HepG2 (cell line): ENCODE data around the gene WDR37. TPM values are rescaled to one million over a fixed set of nuclear protein-coding genes. Genes with fewer than 3 reads are reported as not detected.

Experiments used
- ATAC-seq: fragments of 200-7000 bp; cut with Tn5 transposase; 3 replicates; pipeline ENCODE4 v1.9.1; 2020; ENCODE audit warnings: mild to moderate bottlenecking, moderate library complexity
- BruUV-seq: library from RNA; stranded (reverse); fragments of 400-500 nt; replicated peaks from 2 replicates; lab custom pipeline; 2021; lab: Mats Ljungman, UMichigan
- CTCF ChIA-PET: fragments of 300-600 bp; formaldehyde crosslinking; extraction: SDS; loops from one replicate; lab custom pipeline; 2021; ENCODE audit warnings: low total read pairs, inconsistent platforms, low intra/inter-chr PET ratio; lab: Yijun Ruan, JAX
- POLR2A ChIA-PET: fragments of 350-600 bp; sonication (Branson Sonifier 250); formaldehyde crosslinking; loops from one replicate; lab custom pipeline; 2020; ENCODE audit warnings: antibody characterized with exemption, inconsistent platforms; lab: Yijun Ruan, JAX
- DNase-seq: peaks from one replicate; pipeline ENCODE4 v3.0.0-alpha.2; 2015; ENCODE audit warnings: low spot score
- FAIRE-seq: peaks from 3 replicates; lab custom pipeline; 2011; peaks lifted over from hg19 to GRCh38; lab: Jason Lieb, UNC
- H2AFZ ChIP-seq: one replicate; pipeline ENCODE4 v1.6.1; 2011; ENCODE audit warnings: low read length, inconsistent platforms
- H3K27ac ChIP-seq: fragments of 300-600 bp; 3 replicates; pipeline ENCODE4 v1.8.0; 2011; ENCODE audit warnings: mixed run types, mild to moderate bottlenecking, mixed read lengths, low read length, inconsistent platforms; ENCODE audit not compliant: insufficient read depth; ENCODE audit errors: extremely low read length
- H3K27me3 ChIP-seq, 2 experiments: fragments of 200-600 bp in 1 of 2; 2 replicates in 1 of 2; 3 replicates in 1 of 2; pipeline versions ENCODE4 v1.6.0 to v1.8.0; 2011; ENCODE audit warnings: low read length in 2 of 2, mild to moderate bottlenecking in 2 of 2, moderate library complexity in 2 of 2, inconsistent platforms in 1 of 2; ENCODE audit not compliant: insufficient read depth in 2 of 2, control insufficient read depth in 1 of 2
- H3K36me3 ChIP-seq, 2 experiments: fragments of 200-600 bp in 1 of 2; replicated peaks in 1 of 2; 2 replicates in 1 of 2; 3 replicates in 1 of 2; pipeline versions ENCODE4 v1.5.1 to v1.8.0; 2011; ENCODE audit warnings: low read length in 2 of 2, inconsistent platforms in 1 of 2; ENCODE audit not compliant: insufficient read depth in 2 of 2, control insufficient read depth in 1 of 2
- H3K4me1 ChIP-seq: 2 replicates; pipeline ENCODE4 v1.5.1; 2012; ENCODE audit warnings: low read length, inconsistent platforms; ENCODE audit not compliant: insufficient read depth
- H3K4me2 ChIP-seq: 2 replicates; pipeline ENCODE4 v1.6.0; 2011; ENCODE audit warnings: low read depth, low read length, inconsistent platforms
- H3K4me3 ChIP-seq, 3 experiments: fragments of 200-600 bp in 1 of 3; sonication (generic), shearing (Covaris generic) in 1 of 3; replicated peaks in 1 of 3; 2 replicates each; pipeline ENCODE4 v1.5.1; 2011 to 2016; ENCODE audit warnings: low read length in 3 of 3, inconsistent platforms in 2 of 3, low read depth in 2 of 3, mild to moderate bottlenecking in 2 of 3, control low read depth in 1 of 3, mixed read lengths in 1 of 3; ENCODE audit not compliant: insufficient read depth in 1 of 3
- H3K79me2 ChIP-seq: one replicate; pipeline ENCODE4 v1.6.1; 2011; ENCODE audit warnings: low read length, inconsistent platforms; ENCODE audit not compliant: insufficient read depth
- H3K9ac ChIP-seq: 2 replicates; pipeline ENCODE4 v1.6.0; 2011; ENCODE audit warnings: mild to moderate bottlenecking, low read depth, low read length, inconsistent platforms; ENCODE audit not compliant: insufficient read depth
- H3K9me3 ChIP-seq: 2 replicates; pipeline ENCODE4 v1.5.1; 2012; ENCODE audit warnings: mild to moderate bottlenecking, low read length
- H4K20me1 ChIP-seq: 2 replicates; pipeline ENCODE4 v1.6.0; 2011; ENCODE audit warnings: inconsistent platforms, mild to moderate bottlenecking, low read length, moderate library complexity; ENCODE audit not compliant: insufficient read depth
- BCL6 ChIP-seq: IDR thresholded peaks from 2 replicates; pipeline ENCODE4 v1.6.1; 2016; ENCODE audit warnings: missing genetic modification reagents, missing compliant biosample characterization
- DPF2 ChIP-seq: sonication (generic); formaldehyde crosslinking; IDR thresholded peaks from 2 replicates; pipeline ENCODE4 v1.4.0; 2020; ENCODE audit warnings: mild to moderate bottlenecking, low read depth, missing genetic modification reagents, borderline replicate concordance
- JARID2 ChIP-seq: sonication (generic); formaldehyde crosslinking; IDR thresholded peaks from 2 replicates; pipeline ENCODE4 v1.8.1; 2023; ENCODE audit warnings: missing genetic modification reagents, inconsistent platforms; ENCODE audit not compliant: insufficient replicate concordance
- MLLT10 ChIP-seq: sonication (generic); formaldehyde crosslinking; IDR thresholded peaks from 2 replicates; pipeline ENCODE4 v1.4.0; 2020; ENCODE audit warnings: missing genetic modification reagents
- PHF21A ChIP-seq: sonication (generic); formaldehyde crosslinking; IDR thresholded peaks from 2 replicates; pipeline ENCODE4 v1.5.0; 2020; ENCODE audit warnings: mild to moderate bottlenecking, missing genetic modification reagents
- POGK ChIP-seq: sonication (generic); formaldehyde crosslinking; conservative IDR thresholded peaks from 2 replicates; pipeline ENCODE4 v1.8.0; 2022; ENCODE audit warnings: mild to moderate bottlenecking, moderate library complexity, missing genetic modification reagents
- POLR2A ChIP-seq, 2 experiments: IDR thresholded peaks; 2 replicates each; pipeline ENCODE4 v1.6.1; 2011; ENCODE audit warnings: low read depth in 2 of 2, low read length in 2 of 2, mild to moderate bottlenecking in 1 of 2, moderate library complexity in 1 of 2; ENCODE audit not compliant: insufficient read depth in 1 of 2
- POLR2G ChIP-seq: fragments of 200-400 bp; formaldehyde crosslinking; IDR thresholded peaks from 2 replicates; pipeline ENCODE4 v1.6.1; 2018; ENCODE audit warnings: mild to moderate bottlenecking, low read depth, low read length, moderate library complexity
- RBM22 ChIP-seq: fragments of 200-400 bp; formaldehyde crosslinking; optimal IDR thresholded peaks from 2 replicates; pipeline ENCODE3; 2017; ENCODE audit warnings: mild to moderate bottlenecking, low read length, moderate library complexity
- TBP ChIP-seq: sonication (generic); formaldehyde crosslinking; IDR thresholded peaks from 2 replicates; pipeline ENCODE4 v1.5.0; 2020; ENCODE audit warnings: missing genetic modification reagents
- ZBTB3 ChIP-seq: sonication (generic); formaldehyde crosslinking; IDR thresholded peaks from 2 replicates; pipeline ENCODE4 v1.4.0; 2020; ENCODE audit warnings: low read depth, mild to moderate bottlenecking, moderate library complexity, missing genetic modification reagents, borderline replicate concordance
- ZNF556 ChIP-seq: sonication (generic); formaldehyde crosslinking; IDR thresholded peaks from 2 replicates; pipeline ENCODE4 v1.4.0; 2020; ENCODE audit warnings: mild to moderate bottlenecking, missing genetic modification reagents, borderline replicate concordance
- WGBS: methylation state at CpG from one replicate; pipeline ENCODE4 v1.1.6; 2017; ENCODE audit warnings: low lambda C conversion rate; 5-methylcytosine and 5-hydroxymethylcytosine counted together
- in situ Hi-C: cut with HindIII; loops from 2 replicates; pipeline ENCODE4 v1.10.0; 2017; ENCODE audit warnings: low pct_unique_long_range_greater_than_20kb; ENCODE audit not compliant: extremely low pct_ligation_motif_present
- intact Hi-C: fragments of 100-400 bp; cut with micrococcal nuclease; formaldehyde crosslinking; loops from one replicate; pipeline ENCODE4 v1.10.0; 2022; ENCODE audit not compliant: unreplicated experiment
- polyA plus RNA-seq, 8 experiments: library from polyadenylated mRNA; depleted of rRNA in 3 of 8; stranded (reverse) in 7 of 8; unstranded in 1 of 8; fragments of >200 nt; fragmentation: Illumina TruSeq in 4 of 8; extraction: Trizol in 4 of 8; gene quantifications; 2 replicates each; pipeline versions ENCODE4 v1.2.1 to v1.2.3, GENCODE V29; 2011 to 2016; ENCODE audit warnings: low read depth in 4 of 8, missing spikeins in 1 of 8, mixed read lengths in 1 of 8; ENCODE audit not compliant: insufficient read depth in 1 of 8
- total RNA-seq, 5 experiments: library from RNA; depleted of rRNA; stranded (reverse); fragments of >200 nt; fragmentation: Illumina TruSeq; extraction: Trizol; gene quantifications; 2 replicates each; pipeline ENCODE4 v1.2.3, GENCODE V29; 2016; ENCODE audit warnings: low read depth in 1 of 5

The WDR37 gene
- total and polyA plus RNA-seq, 2 of the 13 experiments (the other 11 are each of a cell fraction or from before 2014, with no cell fraction given), result 5.9 to 7.5 TPM

- DNase-seq, result no peak
- ChIA-PET POLR2A (no interaction called here), CTCF (no interaction called here)
- no peak overlapping the region for H3K27ac ChIP-seq
- no peaks in the 10 kb centered on the region for H3K4me1 ChIP-seq
- intact Hi-C loops, result no loop called here
- in situ Hi-C loops, result no loop called here
- no peak overlapping the region for H3K4me3 ChIP-seq
- H3K9ac ChIP-seq, result no peak overlapping the region
- no peak for FAIRE-seq
- 86% methylated on average over 10 of the region's 10 CpGs for WGBS
- H4K20me1 ChIP-seq, result no peaks in the 10 kb centered on the region
- no peaks in the 10 kb centered on the region for H3K79me2 ChIP-seq
- no peaks in the 10 kb centered on the region for H3K27me3 ChIP-seq
- H2AFZ ChIP-seq, result no peak overlapping the region
- no peak overlapping the region for H3K4me2 ChIP-seq
- no peaks in the 10 kb centered on the region for H3K9me3 ChIP-seq
- TF ChIP-seq DPF2, result no peak
- TF ChIP-seq POGK (CRISPR knock-in tag), result no peak
- no peak for TF ChIP-seq ZBTB3 (CRISPR knock-in tag)
- TF ChIP-seq POLR2G, result peak; percentile 37; the same call in 1 of the 2 replicates
- no peak for TF ChIP-seq PHF21A (CRISPR knock-in tag)
- TF ChIP-seq POLR2A (IDR thresholded peaks at IDR 0.05; ENCODE audit: insufficient read depth in 1 of 2, low read depth in 2 of 2, low read length in 2 of 2), result 0 out of 4 replicates have a peak, but pooled peaks of 1 of the 2 experiments have one; percentile 10
- peak; percentile 81 for TF ChIP-seq RBM22
- TF ChIP-seq, all 625 proteins: peak for 3
- peak; percentile 42 for ATAC-seq
- BruUV-seq, result no TSS peak
- peaks cover 17 to 31% of the 10 kb centered on the region in 2 experiments for H3K36me3 ChIP-seq
Observed at GRCh38 chr10:1020460-1020859, 35.7 kb upstream of the WDR37 start.

- Histone ChIP-seq H3K4me1 (no peaks in the 10 kb centered on the region), H3K9me3 (no peaks in the 10 kb centered on the region), H4K20me1 (no peaks in the 10 kb centered on the region), H3K79me2 (no peaks in the 10 kb centered on the region), H2AFZ (no peak overlapping the region), H3K9ac (no peak overlapping the region), H3K27ac (no peak overlapping the region), H3K4me2 (no peak overlapping the region), H3K4me3 (no peak overlapping the region), H3K36me3 (peaks cover 14 to 27% of the 10 kb centered on the region in 2 experiments)
- no peak for FAIRE-seq
- intact Hi-C loops, result no loop called here
- WGBS, result 96% methylated on average over 7 of the region's 9 CpGs
- in situ Hi-C loops, result no loop called here
- POLR2A ChIA-PET, result interaction anchor here (1.2 kb wide), 1 partner anchor 28 kb away, joined by 6 read pairs; the partner anchor contains the start of gene IDI1
- no peak for TF ChIP-seq ZNF556 (CRISPR knock-in tag)
- peak; percentile 36; the same call in 1 of the 2 replicates for TF ChIP-seq POLR2G
- TF ChIP-seq JARID2 (CRISPR knock-in tag), result no peak
- TF ChIP-seq BCL6 (CRISPR knock-in tag), result no peak
- TF ChIP-seq TBP (CRISPR knock-in tag), result no peak
- no peak for TF ChIP-seq MLLT10 (CRISPR knock-in tag)
- TF ChIP-seq, all 625 proteins: peak for 1
- H3K27me3 ChIP-seq, result no peaks in the 10 kb centered on the region
- no peak for DNase-seq
- CTCF ChIA-PET, result no interaction called here
- no TSS peak for BruUV-seq
- ATAC-seq, result peak; percentile 20
Observed at GRCh38 chr10:1020958-1021357, 35.2 kb upstream of the WDR37 start.
